AG08395 (cell line): ENCODE measurements around the gene CCR7.
"Not testable (repeated sequence)": the region's sequence is repeated elsewhere in the genome, so short reads cannot be mapped to it uniquely, and the experiment has no call there.

Experiments used
- DNase-seq: peaks from one replicate; pipeline ENCODE4 v3.0.0; 2012; ENCODE audit warnings: mixed read lengths, low spot score

The CCR7 gene

GRCh38 chr17:40551091-40551878 lies 14.0 kb downstream of the CCR7 start:
- DNase-seq: peak; percentile 91

- DNase-seq: peak; percentile 85
These were observed 14.7 kb downstream of the CCR7 start for GRCh38 chr17:40550608-40551007.

GRCh38 chr17:40548982-40549685 lies 16.1 kb downstream of the CCR7 start:
- DNase-seq: no peak

- no peak for DNase-seq
These were observed 16.7 kb downstream of the CCR7 start for GRCh38 chr17:40548491-40548981.

DNA sequence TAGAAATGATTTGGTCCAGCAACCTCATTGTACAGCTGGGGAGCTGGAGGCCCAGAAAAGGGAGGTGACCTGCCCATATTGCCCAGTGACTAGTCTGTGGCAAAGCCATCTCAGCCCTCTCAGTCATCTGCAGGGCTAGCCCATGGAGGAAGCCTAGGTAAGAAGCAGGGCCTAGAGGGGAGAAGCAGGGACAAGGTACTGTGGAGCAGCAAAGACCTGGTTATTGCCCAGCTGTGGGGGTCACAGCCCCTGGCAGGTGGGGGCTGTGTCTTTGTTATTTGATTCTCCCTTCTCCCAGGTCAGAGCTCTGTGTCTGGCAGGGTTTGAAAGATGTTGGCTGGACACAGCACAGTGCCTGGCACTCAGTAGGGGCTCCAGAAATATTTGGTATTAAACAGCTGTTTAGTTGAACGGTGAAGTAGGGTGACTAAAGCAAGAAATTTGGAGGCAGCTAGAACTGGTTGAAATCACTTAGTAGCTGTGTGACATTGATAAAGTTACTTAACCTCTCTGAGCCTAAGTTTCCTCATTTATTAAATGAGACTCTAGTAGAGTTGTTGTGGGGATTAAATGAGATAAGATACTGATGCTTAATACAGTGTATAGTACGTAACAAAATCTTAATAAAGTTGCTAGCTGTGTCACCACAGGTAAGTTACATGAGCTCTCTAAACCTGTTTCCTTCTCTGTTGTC lies 17.3 kb downstream of the CCR7 start:
- no peak for DNase-seq

- DNase-seq: no peak
These were observed 18.0 kb downstream of the CCR7 start for GRCh38 chr17:40547079-40547784.

DNA sequence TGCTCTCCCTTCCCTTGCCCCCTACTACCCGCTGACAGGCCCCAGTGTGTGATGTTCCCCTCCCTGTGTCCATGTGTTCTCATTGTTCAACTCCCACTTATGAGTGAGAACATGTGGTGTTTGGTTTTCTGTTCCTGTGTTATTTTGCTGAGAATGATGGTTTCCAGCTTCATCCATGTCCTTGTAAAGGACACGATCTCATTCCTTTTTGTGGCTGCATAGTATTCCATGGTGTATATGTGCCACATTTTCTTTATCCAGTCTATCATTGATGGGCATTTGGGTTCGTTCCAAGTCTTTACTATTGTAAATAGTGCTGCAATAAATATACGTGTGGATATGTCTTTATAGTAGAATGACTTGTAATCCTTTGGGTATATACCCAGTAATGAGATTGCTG lies 18.8 kb downstream of the CCR7 start:
- not testable (repeated sequence) for DNase-seq

GRCh38 chr17:40545660-40546059 lies 19.6 kb downstream of the CCR7 start:
- DNase-seq: no peak

DNA sequence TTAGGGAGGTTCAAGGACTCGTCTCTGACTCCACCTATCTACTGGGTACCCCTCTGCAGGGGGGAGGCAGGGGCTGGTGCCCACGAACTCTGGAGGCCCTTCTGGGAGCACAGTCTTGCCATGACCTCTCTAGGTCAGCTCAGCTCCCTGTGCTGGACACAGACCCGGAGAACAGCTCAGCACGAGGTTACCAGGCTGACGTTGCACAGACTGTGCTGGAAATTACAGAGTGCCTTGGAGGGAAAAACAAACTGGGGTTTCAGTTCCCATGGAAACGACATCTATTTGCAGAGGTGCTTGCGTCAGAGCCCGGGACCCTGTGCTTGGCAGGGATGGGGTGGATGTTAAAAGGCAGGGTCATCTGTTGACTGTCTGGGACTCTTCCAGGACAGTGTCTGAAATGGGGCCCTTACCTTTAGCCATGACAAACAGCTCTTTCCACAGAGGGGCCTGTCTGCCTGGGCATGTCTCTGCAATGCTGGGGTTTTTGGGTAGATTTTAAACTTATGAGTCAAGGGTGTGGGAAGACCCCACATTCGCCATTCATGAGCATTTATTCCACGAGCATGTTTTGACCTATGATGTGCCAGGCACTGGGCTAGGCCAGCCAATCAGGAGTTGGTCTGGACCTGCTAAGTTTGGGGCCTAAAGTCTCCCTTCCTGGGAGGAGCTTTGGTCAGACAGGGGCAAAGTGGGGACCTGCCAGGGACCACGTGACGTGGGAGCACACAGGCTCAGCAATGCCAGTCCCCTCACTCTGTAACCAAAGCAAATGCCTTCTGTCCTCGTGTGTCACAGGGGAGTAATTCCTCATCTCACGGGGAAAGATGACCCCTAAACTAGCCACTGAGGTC lies 22.5 kb downstream of the CCR7 start:
- DNase-seq: peak; percentile 89

DNA sequence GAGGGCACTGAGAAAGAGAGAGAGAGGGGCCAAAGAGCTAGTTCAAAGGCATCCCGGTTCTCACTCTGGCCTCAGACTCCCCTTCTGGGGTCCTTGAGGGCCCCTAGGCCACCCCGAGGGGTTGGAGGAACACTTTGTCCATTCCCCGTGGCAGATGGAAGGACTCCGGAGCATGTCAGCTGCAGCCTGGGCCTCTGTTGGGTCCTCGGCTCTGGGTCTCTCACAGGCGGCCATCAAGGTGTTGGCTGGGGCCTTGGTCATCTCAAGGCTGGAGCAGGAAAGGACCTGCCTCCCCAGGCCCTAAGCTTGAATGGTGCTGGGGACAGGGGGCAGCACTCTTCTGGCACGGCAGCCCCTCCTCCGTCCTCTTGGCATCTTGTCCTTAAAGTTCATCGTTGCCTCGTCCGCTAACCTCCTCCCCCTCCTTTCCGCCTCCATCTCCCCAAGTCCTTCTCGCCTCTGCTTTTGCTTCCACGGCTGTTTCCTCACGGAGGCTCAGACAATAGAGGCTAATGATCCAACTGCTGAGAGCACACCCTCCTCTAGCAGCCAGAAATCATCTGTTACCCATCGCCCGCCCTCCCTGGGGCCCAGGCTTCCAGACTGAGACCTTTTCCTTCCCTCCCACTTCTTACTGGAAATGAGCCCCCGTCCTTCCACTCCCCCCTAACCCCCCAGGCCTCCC lies 23.3 kb downstream of the CCR7 start:
- no peak for DNase-seq

GRCh38 chr17:40541060-40541872 lies 24.0 kb downstream of the CCR7 start:
- no peak for DNase-seq

DNA sequence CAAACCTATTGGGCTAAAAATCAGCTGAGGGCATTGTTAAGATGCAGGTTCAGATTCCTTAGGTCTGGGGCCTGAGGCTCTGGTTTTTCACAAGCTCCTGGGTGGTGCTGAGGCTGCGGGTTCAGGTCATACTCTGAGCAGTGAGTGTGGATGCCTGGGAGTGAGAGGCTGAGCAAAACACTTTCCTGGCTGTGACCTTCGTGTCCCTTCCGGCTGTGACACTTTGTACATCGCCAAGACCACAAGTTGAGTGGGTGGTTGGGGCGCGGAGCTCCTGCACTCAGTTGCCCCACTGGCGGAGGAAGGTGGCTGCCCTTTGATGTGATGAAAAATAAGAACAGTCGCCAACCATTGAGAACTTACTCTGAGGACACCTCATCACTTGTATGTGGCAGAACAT lies 24.8 kb downstream of the CCR7 start:
- no peak for DNase-seq

DNA sequence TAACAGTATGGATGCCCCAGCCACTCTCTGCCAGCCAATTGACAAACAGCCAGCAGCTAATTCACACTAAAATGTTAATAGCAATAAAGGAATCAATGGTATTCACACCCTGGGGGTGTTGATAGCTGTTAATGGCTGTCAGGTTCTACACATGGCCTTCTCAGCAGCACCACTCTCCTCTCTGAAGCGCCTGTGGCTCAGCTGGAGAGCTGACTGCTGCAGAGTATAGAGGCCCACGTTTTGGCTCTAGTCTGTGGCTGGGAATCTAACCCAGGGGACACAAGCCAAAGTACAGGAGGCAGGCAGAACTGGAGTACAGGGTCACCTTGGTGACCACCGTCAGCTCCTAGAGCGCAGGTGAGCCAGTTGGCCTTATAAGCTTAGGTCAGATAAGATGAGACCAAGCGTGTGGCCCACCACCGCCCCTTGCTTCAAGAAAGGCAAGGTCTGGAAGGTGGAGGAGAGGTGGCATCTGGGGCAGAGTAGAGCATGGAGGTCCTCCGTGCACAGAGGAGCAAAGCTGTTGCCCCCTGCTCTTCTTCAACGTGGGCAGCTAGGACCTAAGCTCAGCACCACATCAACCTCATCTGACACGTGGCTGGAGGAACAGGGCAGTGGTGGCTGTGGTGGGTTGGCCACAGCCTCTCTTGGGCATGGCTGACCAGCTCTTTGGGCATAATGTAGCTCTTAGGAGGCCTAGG lies 25.4 kb downstream of the CCR7 start:
- DNase-seq: no peak

DNA sequence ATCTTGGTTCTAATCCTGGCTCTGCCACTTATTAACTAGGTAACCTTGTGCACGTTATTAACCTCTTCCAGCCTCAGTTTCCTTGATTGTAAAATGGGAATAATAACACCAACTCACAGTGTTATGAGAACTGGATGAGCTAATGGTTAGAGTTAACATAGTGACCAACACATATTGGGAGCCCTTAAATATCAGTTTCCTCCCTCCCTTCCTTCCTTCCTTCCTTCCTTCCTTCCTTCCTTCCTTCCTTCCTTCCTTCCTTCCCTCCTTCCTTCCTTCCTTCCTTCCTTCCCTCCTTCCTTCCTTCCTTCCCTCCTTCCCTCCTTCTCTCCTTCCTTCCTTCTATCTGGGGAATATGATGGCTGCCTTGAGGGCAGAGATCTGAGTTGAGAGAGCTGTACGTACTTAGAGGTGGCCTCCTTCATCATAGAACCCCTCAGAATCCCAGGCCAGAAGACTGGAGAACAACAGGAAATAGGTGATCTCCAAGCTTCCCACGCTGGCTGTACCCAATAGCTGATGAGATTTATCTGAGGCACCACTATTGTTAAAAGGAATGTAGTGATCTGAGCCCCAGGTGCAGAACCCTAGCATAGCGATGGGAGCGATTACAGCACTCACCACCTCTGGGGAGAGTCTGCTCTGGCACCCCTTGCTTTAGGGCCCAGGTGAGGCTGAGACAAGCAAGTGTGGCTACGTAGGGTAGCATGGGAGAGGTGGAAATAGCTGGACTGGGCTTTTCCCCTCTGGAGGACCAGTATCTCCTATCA lies 26.2 kb downstream of the CCR7 start:
- DNase-seq: no peak

- no peak for DNase-seq
These were observed 27.0 kb downstream of the CCR7 start for GRCh38 chr17:40538019-40538935.

- DNase-seq: peak; percentile 70
These were observed 28.7 kb downstream of the CCR7 start for GRCh38 chr17:40536295-40537171.
